Heart left ventricle (tissue), 16 donors: Measurements from ENCODE around the gene MYMX. TPM values are rescaled to one million over a fixed set of nuclear protein-coding genes. Genes with fewer than 3 reads are reported as not detected.

Experiments
- ATAC-seq, 4 donors: fragments of 200-7000 bp; cut with Tn5 transposase; one replicate each; pipeline ENCODE4 v1.9.1; 2020 to 2022; ENCODE audit warnings: moderate library complexity in 4 of 4, mild to moderate bottlenecking in 3 of 4, moderate number of reproducible peaks in 1 of 4
- DNase-seq, 5 donors: peaks; one replicate each; pipeline ENCODE4 v3.0.0-alpha.2; 2020
- H3K27ac ChIP-seq, 12 donors: fragments of 200-600 bp; sonication (generic) in 4 of 12; one replicate each; pipeline versions ENCODE4 v1.5.0 to v1.8.0; 2016 to 2022; ENCODE audit warnings: mild to moderate bottlenecking in 2 of 12
- H3K27me3 ChIP-seq, 9 donors: fragments of 200-600 bp; sonication (generic) in 2 of 9; one replicate each; pipeline versions ENCODE4 v1.5.1 to v1.8.0; 2016 to 2022; ENCODE audit warnings: mild to moderate bottlenecking in 3 of 9
- H3K36me3 ChIP-seq, 9 donors: fragments of 200-600 bp; sonication (generic) in 2 of 9; one replicate each; pipeline versions ENCODE4 v1.5.0 to v1.8.0; 2018 to 2022; ENCODE audit warnings: mild to moderate bottlenecking in 2 of 9
- H3K4me1 ChIP-seq, 12 donors: fragments of 200-600 bp; sonication (generic) in 4 of 12; one replicate each; pipeline versions ENCODE4 v1.5.0 to v1.8.0; 2016 to 2022; ENCODE audit warnings: mild to moderate bottlenecking in 3 of 12
- H3K4me3 ChIP-seq, 12 donors: fragments of 200-600 bp; sonication (generic) in 4 of 12; one replicate each; pipeline versions ENCODE4 v1.5.0 to v1.8.0; 2017 to 2022; ENCODE audit warnings: mild to moderate bottlenecking in 9 of 12, moderate library complexity in 4 of 12
- H3K9me3 ChIP-seq, 12 donors: fragments of 200-600 bp; sonication (generic) in 4 of 12; one replicate each; pipeline versions ENCODE4 v1.5.0 to v1.8.0; 2016 to 2022; ENCODE audit warnings: mild to moderate bottlenecking in 1 of 12
- POLR2A ChIP-seq, 2 donors: fragments of 450-650 bp; IDR thresholded peaks; one replicate each; pipeline ENCODE4 v1.6.1; 2017; ENCODE audit warnings: antibody characterized with exemption in 2 of 2, mild to moderate bottlenecking in 2 of 2, moderate library complexity in 2 of 2
- WGBS, 4 donors: extraction: QIAGEN DNeasy Blood & Tissue Kit in 2 of 4; methylation state at CpG; one replicate each; pipeline versions ENCODE4 v1.1.5 to v1.1.7; 2013 to 2018; 5-methylcytosine and 5-hydroxymethylcytosine counted together
- intact Hi-C, 10 donors: fragments of 100-400 bp; cut with DNase I; formaldehyde crosslinking; loops; one replicate each; pipeline versions ENCODE4 v1.11.1 to v1.14.2; 2022
- polyA plus RNA-seq, 2 donors: library from polyadenylated mRNA; stranded (reverse); fragments of 200-250 nt; gene quantifications; one replicate each; pipeline ENCODE4 v1.2.3, GENCODE V29; 2013
- total RNA-seq, 9 donors: library from RNA; depleted of rRNA in 2 of 9; stranded (reverse); fragments of >200 nt in 2 of 9; fragmentation: NEBNext Ultra II Directional in 3 of 9; extraction: Animal tissue kit (Norgen Biotek cat#: 25700) in 3 of 9; gene quantifications; one replicate each; pipeline versions ENCODE4 v1.1.0 to v1.2.4, GENCODE V29; 2016 to 2023
- TF ChIP-seq, protein P1 (sequence below), 12 donors: fragments of 200-600 bp; sonication (generic) in 4 of 12; IDR thresholded peaks; one replicate each; pipeline versions ENCODE4 v1.5.0 to v1.8.0; 2018 to 2022; ENCODE audit warnings: antibody characterized with exemption in 12 of 12, mild to moderate bottlenecking in 5 of 12
- donor health status: ischemic (EF 13 %, LVEDD 7.1; RV severe dilation, severe dysfunction).
- donor health status: healthy with polysubstance abuse.
- donor health status: DM: no; HTN: yes; CAD: no.
- donor health status: DM: no; HTN: no; CAD: no.
- donor health status: ischemic (EF 25% LVEDD 6.9; RV normal size, moderate dysfunction).
- donor health status: ischemic (EF 25% LVEDD 5.7; RV mildly dilated, moderate dysfunction).
- donor health status: healthy.
- donor health status: DM: yes; HTN: yes; CAD: no.
- donor health status: ischemic (EF 35%, LVEDD 5.7; RV mildly dilated, moderate dysfunction).
- donor health status: nonischemic (EF 11% LVEDD 7.7; RV severe dilation, severe dysfunction).
- donor health status: DM: yes; HTN: yes; CAD: no.
- donor health status: PGD.
- donor health status: ischemic (EF 29% LVEDD 5.4; RV normal size, mild dysfunction).
- donor health status: nonischemic (EF 23%, LVEDD 6.1; RV moderate dilation, normal function).

The MYMX gene
- total and polyA plus RNA-seq, 11 donors = 0.31 to 0.96 (median 0.60) TPM; not detected in 4

GRCh38 chr6:44176762-44177509, 39.8 kb upstream of the MYMX start:
- no peaks in the 10 kb centered on the region for H3K9me3 ChIP-seq
- WGBS, 4 donors = 69 to 75% (median 72%) methylated on average over 23 to 24 of the region's 24 CpGs
- no peaks in the 10 kb centered on the region for H3K27me3 ChIP-seq
- H3K4me1 ChIP-seq = peaks cover 0 to 34% (median 22%) of the 10 kb centered on the region in 12 donors
- ATAC-seq (no peak), DNase-seq (no peak)
- TF ChIP-seq, protein P1, sequence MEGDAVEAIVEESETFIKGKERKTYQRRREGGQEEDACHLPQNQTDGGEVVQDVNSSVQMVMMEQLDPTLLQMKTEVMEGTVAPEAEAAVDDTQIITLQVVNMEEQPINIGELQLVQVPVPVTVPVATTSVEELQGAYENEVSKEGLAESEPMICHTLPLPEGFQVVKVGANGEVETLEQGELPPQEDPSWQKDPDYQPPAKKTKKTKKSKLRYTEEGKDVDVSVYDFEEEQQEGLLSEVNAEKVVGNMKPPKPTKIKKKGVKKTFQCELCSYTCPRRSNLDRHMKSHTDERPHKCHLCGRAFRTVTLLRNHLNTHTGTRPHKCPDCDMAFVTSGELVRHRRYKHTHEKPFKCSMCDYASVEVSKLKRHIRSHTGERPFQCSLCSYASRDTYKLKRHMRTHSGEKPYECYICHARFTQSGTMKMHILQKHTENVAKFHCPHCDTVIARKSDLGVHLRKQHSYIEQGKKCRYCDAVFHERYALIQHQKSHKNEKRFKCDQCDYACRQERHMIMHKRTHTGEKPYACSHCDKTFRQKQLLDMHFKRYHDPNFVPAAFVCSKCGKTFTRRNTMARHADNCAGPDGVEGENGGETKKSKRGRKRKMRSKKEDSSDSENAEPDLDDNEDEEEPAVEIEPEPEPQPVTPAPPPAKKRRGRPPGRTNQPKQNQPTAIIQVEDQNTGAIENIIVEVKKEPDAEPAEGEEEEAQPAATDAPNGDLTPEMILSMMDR (IDR thresholded peaks at IDR 0.05) = no peak
- no peak for TF ChIP-seq POLR2A (IDR thresholded peaks at IDR 0.05)
- H3K36me3 ChIP-seq = no peaks in the 10 kb centered on the region
- intact Hi-C loops = loop anchor here in 5 of 10 donors (5.0 to 10.0 kb wide), 4 partner anchors 35 to 158 kb away; partner anchors contain the start of genes MYMX (in 2 of the 5) and SLC29A1 (in 1 of the 5)
- H3K27ac ChIP-seq = peak overlapping the region in 4 of 12 donors; percentile 15 to 75 (median 54)
- H3K4me3 ChIP-seq = peak overlapping the region in 1 of 12 donors; percentile 6

GRCh38 chr6:44177691-44178423, 38.9 kb upstream of the MYMX start:
- H3K27me3 ChIP-seq = no peaks in the 10 kb centered on the region
- intact Hi-C loops = loop anchor here in 5 of 10 donors (5.0 to 10.0 kb wide), 4 partner anchors 34 to 157 kb away; partner anchors contain the start of genes MYMX (in 2 of the 5) and SLC29A1 (in 1 of the 5)
- peak overlapping the region in 10 of 12 donors; percentile 17 to 75 (median 60) for H3K27ac ChIP-seq
- H3K4me3 ChIP-seq = no peak overlapping the region
- WGBS, 4 donors = 60 to 75% (median 65%) methylated on average over 13 of the region's 13 CpGs
- H3K36me3 ChIP-seq = no peaks in the 10 kb centered on the region
- ATAC-seq = peak; percentile 68 to 88 (median 86)
- H3K9me3 ChIP-seq = no peaks in the 10 kb centered on the region
- H3K4me1 ChIP-seq = peaks cover 0 to 30% (median 17%) of the 10 kb centered on the region in 12 donors
- peak; percentile 76 to 86 (median 80) for DNase-seq
- TF ChIP-seq, protein P1 (IDR thresholded peaks at IDR 0.05) = no peak
- no peak for TF ChIP-seq POLR2A (IDR thresholded peaks at IDR 0.05)

- TF ChIP-seq POLR2A (IDR thresholded peaks at IDR 0.05) = no peak
- TF ChIP-seq, protein P1 (IDR thresholded peaks at IDR 0.05) = no peak
- no peak overlapping the region for H3K4me3 ChIP-seq
- no peaks in the 10 kb centered on the region for H3K9me3 ChIP-seq
- H3K4me1 ChIP-seq = peaks cover 0 to 27% (median 15%) of the 10 kb centered on the region in 12 donors
- no peaks in the 10 kb centered on the region for H3K27me3 ChIP-seq
- ATAC-seq (peak in 1 of 4 donors; percentile 20), DNase-seq (no peak)
- H3K27ac ChIP-seq = peak overlapping the region in 8 of 12 donors; percentile 25 to 75 (median 46)
- 84 to 90% (median 87%) methylated on average over 9 of the region's 9 CpGs for WGBS, 4 donors
- intact Hi-C loops = loop anchor here in 5 of 10 donors (5.0 to 10.0 kb wide), 4 partner anchors 34 to 156 kb away; partner anchors contain the start of genes MYMX (in 2 of the 5) and SLC29A1 (in 1 of the 5)
- H3K36me3 ChIP-seq = no peaks in the 10 kb centered on the region
Measured at GRCh38 chr6:44178424-44179071, 38.2 kb upstream of the MYMX start.
